Smooth muscle cell of trachea (primary cell): ENCODE measurements around the gene RORB. TPM values are rescaled to one million over a fixed set of nuclear protein-coding genes. Genes with fewer than 3 reads are reported as not detected.

Experiments
- total RNA-seq: library from RNA; depleted of rRNA; stranded (reverse); fragments of >200 nt; gene quantifications from 2 replicates; pipeline ENCODE4 v1.2.1, GENCODE V29; 2014

RORB gene
- 0.87 and 1.5 TPM in 2 replicates for total RNA-seq

DNA sequence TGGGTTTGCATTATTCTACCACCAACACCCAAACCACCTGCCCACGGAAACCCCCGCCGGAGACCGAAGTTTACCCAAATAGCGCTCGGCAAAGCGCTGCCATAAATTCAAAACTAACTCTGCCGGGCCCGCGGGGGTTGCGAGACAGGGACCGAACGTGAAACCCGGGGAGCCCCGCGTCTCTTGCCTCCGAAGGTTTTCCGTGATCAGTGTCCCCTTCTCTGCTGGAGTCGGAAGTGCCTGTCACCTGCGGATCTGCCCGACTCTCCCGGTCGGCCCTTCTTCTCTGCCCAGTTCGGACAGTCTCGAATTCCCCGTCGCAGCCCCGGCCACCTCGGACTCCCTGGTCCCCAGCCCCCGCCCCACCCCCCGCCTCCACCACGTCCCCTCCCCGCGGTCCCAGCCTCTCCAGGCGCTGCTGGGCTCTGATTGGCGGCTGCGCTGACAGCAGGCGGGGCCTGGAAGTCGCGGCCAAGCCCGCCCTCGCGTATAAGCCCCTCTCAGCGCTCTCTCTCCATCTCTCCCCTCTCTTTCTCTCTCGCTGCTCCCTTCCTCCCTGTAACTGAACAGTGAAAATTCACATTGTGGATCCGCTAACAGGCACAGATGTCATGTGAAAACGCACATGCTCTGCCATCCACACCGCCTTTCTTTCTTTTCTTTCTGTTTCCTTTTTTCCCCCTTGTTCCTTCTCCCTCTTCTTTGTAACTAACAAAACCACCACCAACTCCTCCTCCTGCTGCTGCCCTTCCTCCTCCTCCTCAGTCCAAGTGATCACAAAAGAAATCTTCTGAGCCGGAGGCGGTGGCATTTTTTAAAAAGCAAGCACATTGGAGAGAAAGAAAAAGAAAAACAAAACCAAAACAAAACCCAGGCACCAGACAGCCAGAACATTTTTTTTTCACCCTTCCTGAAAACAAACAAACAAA, at the start of gene RORB:
TSS of gene RORB (plus strand) at position 517 of the 929 bp plus-strand sequence. CDS start 642 bp downstream, outside the sequence.

